ENCODE measurements around the gene PNMA8B. TPM values are rescaled to one million over a fixed set of nuclear protein-coding genes. Genes with fewer than 3 reads are reported as not detected.
A peak's percentile ranks its signal among the peaks of the same experiment; 100 is the strongest.

PNMA8B gene
- total RNA-seq, 1 donor from 2014 or later, result 2.4 TPM

DNA sequence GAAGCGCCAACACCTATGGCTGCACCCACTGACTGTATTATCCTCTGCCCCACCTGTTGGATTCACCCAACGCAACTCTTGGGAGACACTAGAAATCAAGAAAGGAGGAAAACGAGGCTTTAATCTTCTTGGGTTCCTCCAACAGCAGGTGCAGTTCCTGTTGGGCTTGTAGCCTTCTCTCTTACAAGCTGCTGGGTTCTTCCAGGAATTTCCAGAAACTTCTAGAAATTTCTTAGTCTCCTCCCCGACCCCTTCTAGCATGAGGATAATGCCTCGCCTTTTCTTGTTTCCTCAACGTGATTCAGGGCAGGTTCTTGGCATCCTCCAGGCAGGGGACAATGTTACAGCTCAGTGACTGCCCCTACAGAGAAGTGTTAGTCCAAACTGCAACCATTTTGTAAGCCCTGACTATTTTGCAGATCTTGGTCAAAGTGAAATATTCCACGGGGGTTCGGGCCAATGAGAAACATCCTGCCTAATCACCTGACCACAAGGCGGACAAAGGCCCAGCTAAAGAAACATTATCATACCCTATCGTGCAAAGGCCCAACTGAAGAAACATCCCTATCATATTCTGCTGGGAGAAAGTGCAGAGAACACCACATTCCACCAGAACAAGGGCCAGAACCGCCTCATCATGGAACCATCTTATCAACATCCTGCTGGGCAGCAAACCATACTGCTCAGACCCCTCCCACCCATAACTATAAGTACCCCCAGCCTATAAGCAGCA is 23.7 kb downstream of the PNMA8B start:
- TF ChIP-seq, protein P1, sequence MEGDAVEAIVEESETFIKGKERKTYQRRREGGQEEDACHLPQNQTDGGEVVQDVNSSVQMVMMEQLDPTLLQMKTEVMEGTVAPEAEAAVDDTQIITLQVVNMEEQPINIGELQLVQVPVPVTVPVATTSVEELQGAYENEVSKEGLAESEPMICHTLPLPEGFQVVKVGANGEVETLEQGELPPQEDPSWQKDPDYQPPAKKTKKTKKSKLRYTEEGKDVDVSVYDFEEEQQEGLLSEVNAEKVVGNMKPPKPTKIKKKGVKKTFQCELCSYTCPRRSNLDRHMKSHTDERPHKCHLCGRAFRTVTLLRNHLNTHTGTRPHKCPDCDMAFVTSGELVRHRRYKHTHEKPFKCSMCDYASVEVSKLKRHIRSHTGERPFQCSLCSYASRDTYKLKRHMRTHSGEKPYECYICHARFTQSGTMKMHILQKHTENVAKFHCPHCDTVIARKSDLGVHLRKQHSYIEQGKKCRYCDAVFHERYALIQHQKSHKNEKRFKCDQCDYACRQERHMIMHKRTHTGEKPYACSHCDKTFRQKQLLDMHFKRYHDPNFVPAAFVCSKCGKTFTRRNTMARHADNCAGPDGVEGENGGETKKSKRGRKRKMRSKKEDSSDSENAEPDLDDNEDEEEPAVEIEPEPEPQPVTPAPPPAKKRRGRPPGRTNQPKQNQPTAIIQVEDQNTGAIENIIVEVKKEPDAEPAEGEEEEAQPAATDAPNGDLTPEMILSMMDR (conservative IDR thresholded peaks at IDR 0.05), result no peak
- H3K9me3 Mint-ChIP-seq, result no peaks in the 10 kb centered on the region
- H3K27ac Mint-ChIP-seq, result no peak overlapping the region
- peak overlapping the region; percentile 79 for H3K4me3 Mint-ChIP-seq
- no peak for DNase-seq (ENCODE audit: extremely low spot score, unreplicated experiment)
- H3K27me3 Mint-ChIP-seq, result no peaks in the 10 kb centered on the region
- H3K36me3 Mint-ChIP-seq, result peaks cover 6% of the 10 kb centered on the region
- peaks cover 4% of the 10 kb centered on the region for H3K4me1 Mint-ChIP-seq (ENCODE audit: unreplicated experiment)

DNA sequence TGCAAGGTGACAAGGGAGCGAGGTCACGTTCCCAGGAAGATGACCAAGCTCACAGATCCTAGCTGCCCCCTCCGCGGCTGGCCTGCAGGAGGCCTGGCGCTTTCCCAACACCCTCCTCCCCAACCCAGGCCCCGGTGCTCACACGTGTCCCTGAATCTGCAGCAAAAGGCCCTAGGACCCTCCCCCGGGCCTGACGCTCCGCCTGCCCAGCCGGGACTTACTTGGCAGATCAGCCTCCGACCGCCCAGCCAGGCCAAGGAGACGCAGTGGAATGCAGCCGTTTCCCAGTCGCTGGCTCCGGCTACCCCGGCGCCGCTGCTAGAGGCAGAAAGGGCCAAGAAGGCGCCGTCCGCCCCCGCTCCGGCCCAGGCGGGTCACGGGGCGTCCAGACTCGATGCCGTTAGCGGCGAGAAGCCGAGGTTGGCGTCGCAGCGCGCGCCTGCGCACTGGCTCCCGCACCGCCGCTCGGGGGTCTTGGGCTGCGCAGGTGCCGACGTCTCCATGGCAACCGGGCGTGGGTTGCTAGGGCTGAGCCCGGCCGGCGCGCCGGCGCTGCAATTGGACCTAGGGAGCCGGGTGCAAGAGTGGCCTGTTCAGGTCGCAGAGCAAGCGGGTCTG is 24.4 kb downstream of the PNMA8B start, which contains the start of gene PNMA8A:
Gene PNMA8A, minus strand, starts transcription at position 448 of the 618 bp plus-strand sequence. CDS start 528 bp downstream, outside the sequence.
- peak within 1 kb of the TSS; percentile 79 for H3K4me3 Mint-ChIP-seq
- H3K4me1 Mint-ChIP-seq (ENCODE audit: unreplicated experiment), result peaks cover 4% of the 10 kb centered on the region
- peaks cover 7% of the 10 kb centered on the region for H3K36me3 Mint-ChIP-seq
- DNase-seq (ENCODE audit: extremely low spot score, unreplicated experiment), result peak; percentile 87
- H3K27ac Mint-ChIP-seq, result no peak within 1 kb of the TSS
- TF ChIP-seq, protein P1 (conservative IDR thresholded peaks at IDR 0.05), result peak; percentile 45
- H3K27me3 Mint-ChIP-seq, result no peaks in the 10 kb centered on the region
- no peaks in the 10 kb centered on the region for H3K9me3 Mint-ChIP-seq

DNA sequence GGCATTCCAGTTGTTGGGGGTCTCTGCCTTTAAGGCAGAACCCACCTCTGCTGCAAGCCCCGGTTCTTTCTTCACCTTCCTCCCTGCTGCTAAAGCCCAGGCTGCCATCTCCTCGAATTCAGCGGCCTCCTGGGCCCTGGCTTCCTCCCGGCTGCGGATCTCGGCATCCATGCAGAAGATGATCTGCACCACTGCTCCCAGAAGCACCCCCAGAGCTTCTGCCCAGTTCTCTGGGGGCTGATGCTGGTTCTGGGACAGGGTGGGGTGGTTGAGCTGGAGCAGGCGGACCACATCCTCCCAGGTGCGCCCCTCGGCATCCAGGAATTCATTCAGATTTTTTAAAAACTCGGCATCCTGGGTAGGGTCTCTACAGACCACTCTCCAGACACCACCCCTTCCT is 25.3 kb downstream of the PNMA8B start:
- Mint-ChIP-seq H3K9me3 (no peaks in the 10 kb centered on the region), H3K27me3 (no peaks in the 10 kb centered on the region), H3K4me1 (ENCODE audit: unreplicated experiment) (peaks cover 4% of the 10 kb centered on the region), H3K4me3 (no peak overlapping the region), H3K27ac (no peak overlapping the region), H3K36me3 (peaks cover 7% of the 10 kb centered on the region)
- TF ChIP-seq, protein P1 (conservative IDR thresholded peaks at IDR 0.05), result no peak
- no peak for DNase-seq (ENCODE audit: extremely low spot score, unreplicated experiment)

DNA sequence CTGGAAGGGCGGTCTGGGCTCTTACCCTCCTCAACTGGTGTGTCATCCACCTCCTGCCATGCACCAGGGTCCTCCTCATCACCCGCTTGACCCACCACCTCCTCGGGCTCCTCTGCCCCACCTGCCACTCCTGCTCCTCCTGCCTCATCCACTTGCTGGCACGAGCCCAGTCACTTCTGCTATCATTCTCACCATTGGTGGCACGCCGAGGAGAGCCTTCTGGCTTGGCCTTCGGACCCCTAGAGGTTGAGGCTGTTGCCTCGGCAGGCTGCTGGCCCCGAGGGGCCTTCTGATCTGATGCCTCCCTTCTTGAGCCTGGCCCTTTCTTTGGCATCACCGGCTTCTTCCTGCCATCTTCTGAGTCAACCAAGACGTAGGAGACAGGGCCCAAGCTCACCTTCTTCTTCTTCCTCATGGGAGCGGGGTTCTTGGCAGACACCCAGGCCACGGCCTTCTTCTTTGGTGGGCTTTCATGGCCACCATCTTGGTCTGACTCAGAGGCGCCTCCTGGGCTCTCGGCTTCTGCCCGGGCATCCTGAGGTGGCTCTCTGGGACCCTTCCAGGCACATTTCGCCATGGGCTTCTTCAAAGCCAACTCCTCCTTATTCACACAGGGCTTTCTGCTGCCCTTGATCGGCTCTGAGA is 26.0 kb downstream of the PNMA8B start:
- Mint-ChIP-seq H3K36me3 (peaks cover 11% of the 10 kb centered on the region), H3K4me1 (ENCODE audit: unreplicated experiment) (peaks cover 4% of the 10 kb centered on the region), H3K4me3 (no peak overlapping the region), H3K27me3 (no peaks in the 10 kb centered on the region), H3K27ac (no peak overlapping the region), H3K9me3 (no peaks in the 10 kb centered on the region)
- no peak for DNase-seq (ENCODE audit: extremely low spot score, unreplicated experiment)
- TF ChIP-seq, protein P1 (conservative IDR thresholded peaks at IDR 0.05), result no peak

DNA sequence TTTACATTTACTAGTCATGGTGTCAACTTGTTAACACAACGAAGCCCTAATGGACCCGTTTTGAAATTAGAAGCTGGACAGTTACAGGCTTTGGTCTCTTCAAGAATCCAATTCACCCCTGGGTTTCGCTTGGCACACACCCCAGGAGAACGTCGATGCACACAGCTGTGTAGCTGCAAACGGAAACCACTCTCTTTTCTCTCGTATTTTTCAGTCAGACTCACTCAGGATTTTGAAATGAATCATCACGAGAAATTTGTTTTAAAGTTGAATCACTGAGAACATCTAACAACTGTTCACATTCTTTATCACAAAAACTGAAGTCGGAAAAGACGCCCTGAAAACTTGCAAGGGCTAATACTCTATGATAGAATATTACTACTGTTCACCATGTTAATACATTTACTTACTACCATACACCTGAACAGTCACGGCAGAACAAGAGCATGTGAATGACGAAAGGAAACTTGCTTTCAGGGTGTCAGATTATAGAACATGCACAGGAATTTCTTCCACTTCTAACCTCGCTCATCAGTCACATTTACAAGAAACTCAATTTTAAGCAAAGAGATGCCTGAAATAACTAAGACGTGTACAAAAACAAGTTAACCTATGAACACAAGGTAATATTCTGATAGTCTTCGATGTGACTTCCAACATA is 29.0 kb downstream of the PNMA8B start:
- no peak for DNase-seq (ENCODE audit: extremely low spot score, unreplicated experiment)
- H3K36me3 Mint-ChIP-seq, result peaks cover 11% of the 10 kb centered on the region
- H3K4me1 Mint-ChIP-seq (ENCODE audit: unreplicated experiment), result peaks cover 4% of the 10 kb centered on the region
- TF ChIP-seq, protein P1 (conservative IDR thresholded peaks at IDR 0.05), result no peak
- H3K9me3 Mint-ChIP-seq, result no peaks in the 10 kb centered on the region
- H3K27me3 Mint-ChIP-seq, result no peaks in the 10 kb centered on the region
- no peak overlapping the region for H3K4me3 Mint-ChIP-seq
- no peak overlapping the region for H3K27ac Mint-ChIP-seq
